ENCODE measurements around the gene SCUBE1.

Gene SCUBE1

DNA sequence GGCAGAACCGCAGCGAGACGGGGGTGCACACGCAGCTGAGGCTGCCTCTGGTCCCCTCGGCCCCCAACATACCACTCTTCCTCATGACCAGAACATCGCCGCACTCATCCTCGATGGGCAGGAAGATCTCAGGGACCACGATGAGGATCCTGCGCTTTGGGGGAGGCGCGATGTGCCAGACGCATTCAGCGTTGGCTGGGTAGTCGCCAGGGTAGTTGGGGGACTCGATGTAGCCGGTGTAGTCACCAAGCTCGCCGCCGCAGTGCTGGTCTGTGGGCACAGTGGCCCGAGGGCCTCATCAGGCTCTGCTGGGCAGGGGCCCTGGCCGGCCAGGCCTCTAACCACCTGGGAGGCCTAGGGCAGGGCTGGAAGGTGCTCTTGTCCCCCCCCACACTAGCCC, 133.2 kb downstream of the SCUBE1 start:
- Mint-ChIP-seq H3K4me3 (no peak overlapping the region), H3K27ac (no peak overlapping the region), H3K27me3 (peaks cover 8% of the 10 kb centered on the region), H3K4me1 (ENCODE audit: low read depth) (peaks cover 9% of the 10 kb centered on the region), H3K9me3 (no peaks in the 10 kb centered on the region), H3K36me3 (ENCODE audit: low read depth) (no peaks in the 10 kb centered on the region)
- intact Hi-C loops (cut with micrococcal nuclease), result no loop called here

DNA sequence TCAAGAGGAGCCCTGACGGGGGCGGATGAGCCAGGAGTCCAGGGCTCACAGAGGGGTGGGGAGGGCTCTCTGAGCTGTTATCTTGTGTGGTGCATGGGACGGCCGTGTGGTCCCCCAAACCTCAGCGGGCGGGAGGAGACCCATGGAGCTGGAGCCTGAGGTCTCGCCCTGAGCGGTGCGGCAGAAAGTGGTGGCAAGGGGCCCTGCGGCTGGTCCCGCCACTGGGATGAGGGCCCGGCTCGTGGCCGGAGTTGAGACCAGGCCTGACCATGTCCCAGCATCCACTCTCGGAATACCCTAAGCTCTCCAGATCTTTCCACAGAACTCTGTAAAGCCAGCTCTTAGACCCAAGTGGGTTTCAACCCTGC, 133.7 kb downstream of the SCUBE1 start:
- Mint-ChIP-seq H3K27ac (no peak overlapping the region), H3K4me3 (no peak overlapping the region), H3K27me3 (peaks cover 8% of the 10 kb centered on the region), H3K4me1 (ENCODE audit: low read depth) (peaks cover 9% of the 10 kb centered on the region), H3K9me3 (no peaks in the 10 kb centered on the region), H3K36me3 (ENCODE audit: low read depth) (no peaks in the 10 kb centered on the region)
- intact Hi-C loops (cut with micrococcal nuclease), result no loop called here

DNA sequence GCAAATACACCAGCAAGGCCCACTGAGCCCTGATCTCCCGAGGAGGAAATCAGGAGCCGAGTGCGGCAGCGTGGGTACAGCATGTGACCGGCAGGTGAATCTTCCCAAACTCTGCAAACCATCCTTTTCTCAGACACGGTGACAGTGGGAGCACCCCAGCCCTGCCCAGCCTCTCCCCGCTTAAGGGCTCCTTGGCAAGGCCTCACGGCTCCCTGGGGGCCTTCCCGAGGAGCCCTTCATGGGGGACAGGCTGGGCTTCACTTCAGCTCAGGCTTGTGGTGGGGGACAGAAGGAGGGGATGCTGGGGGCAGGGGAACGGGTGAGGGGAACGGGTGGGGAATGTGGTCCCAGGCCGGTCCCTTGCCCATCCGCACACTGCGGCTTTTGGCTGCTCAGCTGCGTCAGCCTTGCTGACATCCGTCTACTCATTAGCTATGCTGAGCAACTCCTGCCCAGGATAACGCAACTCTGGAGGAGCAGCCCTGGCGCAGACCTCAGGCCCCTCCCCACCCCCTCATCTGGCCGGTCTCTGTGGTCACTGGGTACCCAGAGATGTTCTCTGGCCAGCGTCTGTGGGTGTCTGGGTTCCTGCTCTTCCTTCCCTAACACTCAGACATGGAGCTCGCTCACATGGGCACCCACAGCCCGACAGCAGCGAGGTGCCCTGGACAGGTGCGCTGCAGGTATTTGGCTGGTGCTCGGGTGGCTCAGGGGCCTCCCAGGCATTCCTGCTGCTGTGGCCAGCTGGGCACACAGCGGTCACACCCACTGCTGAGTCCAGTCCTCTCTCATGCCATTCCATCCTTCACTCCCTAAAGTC, 134.3 kb downstream of the SCUBE1 start:
- Mint-ChIP-seq H3K9me3 (no peaks in the 10 kb centered on the region), H3K36me3 (ENCODE audit: low read depth) (no peaks in the 10 kb centered on the region), H3K27me3 (peaks cover 8% of the 10 kb centered on the region), H3K4me3 (no peak overlapping the region), H3K4me1 (ENCODE audit: low read depth) (peaks cover 9% of the 10 kb centered on the region), H3K27ac (no peak overlapping the region)
- intact Hi-C loops (cut with micrococcal nuclease), result no loop called here

DNA sequence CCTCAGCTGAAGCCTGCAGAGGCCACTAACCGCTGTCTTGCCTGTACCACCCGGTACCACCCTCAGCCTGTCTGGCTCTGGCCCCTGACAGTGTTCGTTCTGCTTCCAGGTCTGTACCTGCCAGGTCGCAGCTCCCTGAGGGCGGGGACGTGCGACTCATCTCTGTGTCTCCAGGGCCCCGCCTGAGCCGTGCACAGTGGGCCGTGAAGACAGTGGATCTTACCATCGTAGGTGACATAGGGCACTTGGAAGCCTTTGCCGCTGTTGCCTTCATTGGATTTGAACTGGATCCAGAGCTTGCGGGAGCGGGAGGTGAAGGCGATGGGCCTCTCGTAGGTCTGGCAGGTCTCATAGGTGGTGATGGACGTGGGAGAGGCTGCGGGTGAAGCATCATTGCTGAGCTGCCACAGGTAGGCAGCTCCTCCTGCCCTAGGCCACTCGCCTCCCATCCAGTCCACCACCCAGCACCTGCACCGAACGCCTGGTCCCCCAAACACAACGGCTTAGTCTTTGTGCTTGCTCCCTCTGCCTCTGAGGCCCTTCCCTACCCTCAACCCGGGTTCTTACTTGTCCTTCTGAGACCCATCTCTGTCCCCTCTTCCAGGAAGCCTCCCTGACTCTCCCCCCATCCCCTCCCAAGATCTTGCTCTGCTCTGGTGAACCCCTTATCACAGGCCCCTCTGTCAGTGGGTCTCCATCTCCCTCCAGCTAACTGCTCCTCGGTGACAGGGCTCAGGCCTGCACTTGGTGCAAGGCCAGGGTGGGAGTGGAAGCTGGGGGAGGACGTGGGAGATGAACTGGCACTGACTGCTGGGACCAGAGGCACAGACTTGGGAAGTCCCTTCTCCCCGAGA, 135.1 kb downstream of the SCUBE1 start:
- Mint-ChIP-seq H3K27ac (no peak overlapping the region), H3K4me1 (ENCODE audit: low read depth) (peaks cover 9% of the 10 kb centered on the region), H3K36me3 (ENCODE audit: low read depth) (no peaks in the 10 kb centered on the region), H3K9me3 (no peaks in the 10 kb centered on the region), H3K27me3 (peaks cover 8% of the 10 kb centered on the region), H3K4me3 (no peak overlapping the region)
- intact Hi-C loops (cut with micrococcal nuclease), result no loop called here

DNA sequence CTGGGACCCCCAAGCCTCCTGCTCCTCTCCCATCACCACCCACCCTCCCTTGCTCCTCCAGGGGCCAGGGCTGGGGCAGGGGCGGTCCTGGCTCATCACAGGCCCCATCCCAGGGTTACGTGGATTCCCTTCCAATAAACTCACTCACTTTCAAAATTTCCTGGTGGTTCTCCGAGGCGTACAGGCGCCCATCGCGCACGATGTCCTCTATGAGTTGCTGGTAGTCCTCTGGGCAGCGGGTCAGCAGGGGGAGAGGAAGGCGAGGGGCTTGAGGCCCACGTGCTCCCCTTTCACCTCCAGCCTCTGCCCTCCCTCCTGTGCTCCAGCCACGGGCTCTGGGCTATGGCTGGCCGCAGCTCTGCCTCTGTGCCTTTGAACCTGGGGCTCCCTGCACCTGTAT, 135.8 kb downstream of the SCUBE1 start:
- no peaks in the 10 kb centered on the region for H3K9me3 Mint-ChIP-seq
- intact Hi-C loops (cut with micrococcal nuclease), result no loop called here
- H3K4me3 Mint-ChIP-seq, result no peak overlapping the region
- no peak overlapping the region for H3K27ac Mint-ChIP-seq
- peaks cover 8% of the 10 kb centered on the region for H3K27me3 Mint-ChIP-seq
- peaks cover 9% of the 10 kb centered on the region for H3K4me1 Mint-ChIP-seq (ENCODE audit: low read depth)
- no peaks in the 10 kb centered on the region for H3K36me3 Mint-ChIP-seq (ENCODE audit: low read depth)

DNA sequence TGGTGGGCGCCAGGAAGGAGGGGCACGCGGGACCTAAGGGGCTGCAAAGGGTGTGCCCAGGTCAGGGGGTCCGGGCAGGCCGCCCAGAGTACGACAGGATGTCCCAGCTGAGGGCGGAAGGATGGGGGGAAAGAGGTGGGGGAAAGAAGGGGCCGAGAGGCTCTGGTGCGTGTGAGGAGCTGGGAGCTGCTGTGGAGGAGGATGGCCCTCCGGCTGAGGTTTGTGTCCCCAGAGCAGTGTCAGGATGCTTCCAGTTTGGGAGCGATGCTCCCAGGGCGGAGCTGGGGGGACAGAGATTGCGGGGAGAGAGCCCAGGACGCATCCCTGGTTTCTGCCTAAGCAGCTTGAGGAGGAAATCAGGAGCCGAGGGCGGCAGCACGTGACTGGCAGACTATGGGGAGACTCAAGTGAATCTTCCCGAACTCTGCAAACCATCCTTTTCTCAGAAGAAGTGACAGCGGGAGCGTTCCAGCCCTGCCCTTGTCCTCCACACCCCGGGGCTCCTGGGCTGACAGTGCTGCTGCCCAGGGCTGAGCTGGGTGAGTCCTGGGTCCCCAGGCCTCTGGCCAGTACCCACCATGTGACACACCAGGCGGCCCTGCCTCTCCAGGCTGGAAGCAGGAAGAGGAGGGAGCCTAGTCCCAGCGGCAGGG, 136.5 kb downstream of the SCUBE1 start:
- H3K4me3 Mint-ChIP-seq, result no peak overlapping the region
- intact Hi-C loops (cut with micrococcal nuclease), result no loop called here
- peaks cover 9% of the 10 kb centered on the region for H3K4me1 Mint-ChIP-seq (ENCODE audit: low read depth)
- H3K9me3 Mint-ChIP-seq, result no peaks in the 10 kb centered on the region
- H3K27ac Mint-ChIP-seq, result no peak overlapping the region
- no peaks in the 10 kb centered on the region for H3K36me3 Mint-ChIP-seq (ENCODE audit: low read depth)
- H3K27me3 Mint-ChIP-seq, result peaks cover 8% of the 10 kb centered on the region

DNA sequence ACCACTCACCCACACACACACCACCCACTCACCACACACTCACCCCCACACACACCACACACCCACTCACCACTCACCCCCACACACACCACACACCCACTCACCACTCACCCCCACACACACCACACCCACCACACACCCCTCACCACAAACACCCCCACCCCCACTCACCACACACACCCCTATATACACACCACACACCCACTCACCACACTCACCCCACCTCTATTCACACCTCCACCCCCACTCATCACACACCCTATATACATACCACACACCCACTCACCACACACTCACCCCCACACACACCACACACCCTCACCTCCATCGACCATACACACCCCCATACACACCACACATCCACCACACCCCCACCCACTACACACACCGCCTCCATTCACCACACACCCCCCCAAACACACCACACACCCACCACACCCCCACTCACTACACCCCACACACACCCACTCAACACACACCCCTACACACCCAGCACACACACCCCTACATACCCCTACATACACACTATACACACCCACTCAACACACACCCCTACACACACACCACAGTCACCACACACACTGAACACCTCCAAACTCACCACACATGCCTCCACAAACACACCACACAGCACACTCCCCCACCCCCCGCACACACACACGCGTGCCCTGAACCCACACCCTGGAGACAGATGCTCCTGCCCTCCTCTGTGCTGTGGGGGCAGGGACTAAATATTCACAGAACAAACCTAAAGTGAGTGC, 137.2 kb downstream of the SCUBE1 start:
- H3K36me3 Mint-ChIP-seq (ENCODE audit: low read depth), result no peaks in the 10 kb centered on the region
- peaks cover 8% of the 10 kb centered on the region for H3K27me3 Mint-ChIP-seq
- intact Hi-C loops (cut with micrococcal nuclease), result no loop called here
- no peak overlapping the region for H3K4me3 Mint-ChIP-seq
- no peaks in the 10 kb centered on the region for H3K9me3 Mint-ChIP-seq
- H3K27ac Mint-ChIP-seq, result no peak overlapping the region
- peaks cover 9% of the 10 kb centered on the region for H3K4me1 Mint-ChIP-seq (ENCODE audit: low read depth)

DNA sequence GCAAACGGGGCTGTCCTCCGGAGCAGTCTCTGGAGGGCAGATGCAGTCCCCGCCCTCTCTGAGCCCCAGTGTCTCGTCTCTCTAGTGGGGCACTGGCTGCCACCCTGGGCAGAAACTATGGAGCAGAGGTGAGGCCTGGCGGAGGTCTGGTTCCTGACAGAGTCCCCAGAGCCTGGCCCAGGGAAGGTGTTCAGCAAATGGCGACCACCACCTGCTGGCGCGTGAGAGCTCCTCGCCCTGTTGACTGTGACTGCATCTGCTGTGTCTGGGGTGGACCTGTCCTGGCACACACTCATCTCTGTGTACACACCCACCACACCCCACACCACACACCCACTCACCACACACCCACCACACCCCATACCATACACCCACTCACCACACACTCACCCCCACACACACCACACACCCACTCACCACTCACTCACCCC, 137.9 kb downstream of the SCUBE1 start:
- Mint-ChIP-seq H3K36me3 (ENCODE audit: low read depth) (no peaks in the 10 kb centered on the region), H3K27ac (no peak overlapping the region), H3K27me3 (peaks cover 8% of the 10 kb centered on the region), H3K4me1 (ENCODE audit: low read depth) (peaks cover 9% of the 10 kb centered on the region), H3K9me3 (no peaks in the 10 kb centered on the region), H3K4me3 (no peak overlapping the region)
- intact Hi-C loops (cut with micrococcal nuclease), result no loop called here

DNA sequence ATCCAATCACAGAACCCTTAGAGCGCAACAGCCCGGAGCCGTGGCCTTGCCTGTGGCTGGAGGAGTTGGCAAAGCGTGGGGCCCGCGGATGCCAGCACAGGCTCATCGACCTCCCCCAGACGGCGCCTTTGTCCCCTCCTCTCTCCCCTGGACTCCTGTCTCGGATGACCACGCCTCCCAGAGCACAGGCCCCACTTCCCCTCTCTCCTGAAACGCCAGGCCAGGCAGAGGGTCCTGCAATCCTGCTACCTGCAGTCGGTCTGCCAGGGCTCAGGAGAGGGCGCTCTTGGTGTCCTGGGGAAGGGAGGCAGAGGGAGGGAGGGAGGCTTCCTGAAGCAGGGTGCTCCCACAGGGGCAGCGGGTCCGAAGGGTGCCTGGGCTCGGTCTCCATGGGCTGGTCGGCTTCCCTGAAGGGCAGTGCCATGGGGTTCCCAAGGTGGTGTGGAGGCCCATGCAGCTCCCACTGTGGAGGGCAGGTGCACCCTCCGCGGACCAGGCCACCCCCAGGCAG, 139.6 kb downstream of the SCUBE1 start:
- H3K27ac Mint-ChIP-seq, result no peak overlapping the region
- H3K27me3 Mint-ChIP-seq, result peaks cover 12% of the 10 kb centered on the region
- no peaks in the 10 kb centered on the region for H3K36me3 Mint-ChIP-seq (ENCODE audit: low read depth)
- peaks cover 9% of the 10 kb centered on the region for H3K4me1 Mint-ChIP-seq (ENCODE audit: low read depth)
- no peak overlapping the region for H3K4me3 Mint-ChIP-seq
- no peaks in the 10 kb centered on the region for H3K9me3 Mint-ChIP-seq
- intact Hi-C loops (cut with micrococcal nuclease), result no loop called here

DNA sequence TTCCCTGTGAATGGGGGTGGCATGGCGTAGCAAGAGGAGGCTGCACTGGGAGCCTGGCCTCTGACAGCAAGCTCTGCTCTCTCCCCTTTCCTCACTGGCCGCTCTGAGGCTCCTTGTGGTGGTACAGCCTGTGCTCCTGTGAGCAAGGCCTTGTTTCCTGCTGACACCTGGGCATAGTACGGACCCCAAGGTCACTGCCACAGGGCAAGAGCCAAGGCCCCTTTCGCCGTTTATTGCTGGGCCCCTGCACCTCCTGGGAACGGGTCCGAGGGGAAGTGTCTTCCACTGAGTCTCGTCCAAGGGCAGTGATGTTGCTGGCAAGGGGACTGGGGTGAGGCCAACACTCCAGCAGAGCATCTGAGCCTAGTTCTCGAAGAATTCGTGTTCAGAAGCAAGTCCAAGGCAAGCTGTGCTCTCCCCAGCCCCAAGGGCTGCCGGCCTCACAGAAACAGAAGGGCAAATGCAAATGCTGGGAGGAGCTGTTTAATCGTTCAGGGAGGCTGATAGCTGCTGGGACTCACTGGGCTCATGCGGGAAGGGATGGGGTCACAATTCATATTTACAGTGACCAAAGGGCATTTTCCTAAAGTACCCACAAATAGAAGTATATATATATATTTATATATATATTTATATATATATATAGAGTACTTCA, 140.3 kb downstream of the SCUBE1 start:
- H3K4me3 Mint-ChIP-seq, result no peak overlapping the region
- intact Hi-C loops (cut with micrococcal nuclease), result no loop called here
- no peaks in the 10 kb centered on the region for H3K36me3 Mint-ChIP-seq (ENCODE audit: low read depth)
- H3K9me3 Mint-ChIP-seq, result no peaks in the 10 kb centered on the region
- H3K27ac Mint-ChIP-seq, result no peak overlapping the region
- peaks cover 14% of the 10 kb centered on the region for H3K27me3 Mint-ChIP-seq
- H3K4me1 Mint-ChIP-seq (ENCODE audit: low read depth), result peaks cover 9% of the 10 kb centered on the region

DNA sequence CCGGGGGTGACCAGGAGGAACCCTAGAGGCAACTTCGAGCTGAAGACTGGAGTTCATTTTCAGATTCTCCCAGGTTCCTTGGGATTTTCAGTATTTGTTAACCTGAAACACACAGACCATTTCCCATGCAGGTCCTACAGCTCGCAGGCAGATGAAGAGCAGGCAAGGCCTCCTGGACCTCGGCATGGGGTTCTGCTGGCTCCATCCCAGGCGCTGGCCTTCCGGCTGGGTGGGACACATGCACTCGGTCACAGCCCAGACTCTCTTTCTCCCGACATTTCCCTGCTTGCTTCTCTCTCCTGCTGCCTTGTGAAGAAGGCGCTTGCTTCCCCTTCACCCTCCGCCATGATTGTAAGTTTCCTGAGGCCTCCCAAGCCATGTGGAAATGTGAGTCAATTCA, 140.8 kb downstream of the SCUBE1 start:
- Mint-ChIP-seq H3K36me3 (ENCODE audit: low read depth) (no peaks in the 10 kb centered on the region), H3K27me3 (peaks cover 17% of the 10 kb centered on the region), H3K27ac (no peak overlapping the region), H3K9me3 (no peaks in the 10 kb centered on the region), H3K4me1 (ENCODE audit: low read depth) (peaks cover 9% of the 10 kb centered on the region), H3K4me3 (no peak overlapping the region)
- intact Hi-C loops (cut with micrococcal nuclease), result no loop called here

DNA sequence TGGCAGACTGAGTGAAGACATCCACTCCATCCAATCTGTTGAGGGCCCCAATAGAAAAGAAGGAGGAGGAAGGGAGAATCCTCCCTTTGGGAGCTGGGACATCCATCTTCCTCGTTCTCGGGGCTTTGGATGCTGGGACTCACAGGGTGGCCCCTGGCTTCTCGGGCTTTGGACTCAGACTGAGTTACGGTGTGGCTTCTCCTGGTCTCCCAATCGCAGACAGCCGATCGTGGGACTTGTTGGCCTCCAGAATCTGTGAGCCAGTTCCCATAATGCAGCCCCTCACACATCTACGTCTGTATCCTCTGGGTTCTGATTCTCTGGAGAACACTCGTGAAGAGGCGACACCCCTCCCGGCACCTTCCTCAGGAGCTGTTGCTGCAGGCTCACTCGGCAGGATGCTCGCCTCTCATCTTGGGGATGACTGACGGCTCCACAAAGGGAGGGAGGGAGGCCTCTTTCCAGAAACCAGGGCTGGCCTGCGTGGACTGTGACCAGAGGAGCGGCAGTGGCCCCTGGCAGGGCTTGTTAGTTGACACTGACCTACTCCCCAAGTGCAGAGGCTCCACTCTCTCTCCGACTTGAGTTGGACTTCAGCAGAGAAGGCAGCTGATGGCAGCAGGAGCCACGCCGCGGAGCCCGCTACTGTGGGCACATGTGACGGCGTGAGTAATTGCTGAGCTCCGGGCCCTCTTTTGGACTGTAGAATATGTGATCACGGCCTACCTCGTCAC, 141.5 kb downstream of the SCUBE1 start:
- Mint-ChIP-seq H3K27me3 (peaks cover 15% of the 10 kb centered on the region), H3K4me3 (no peak overlapping the region), H3K4me1 (ENCODE audit: low read depth) (peaks cover 7% of the 10 kb centered on the region), H3K9me3 (no peaks in the 10 kb centered on the region), H3K27ac (no peak overlapping the region), H3K36me3 (ENCODE audit: low read depth) (no peaks in the 10 kb centered on the region)
- intact Hi-C loops (cut with micrococcal nuclease), result no loop called here

All from dendritic cell treated with granulocyte-macrophage colony-stimulating factor and Interleukin-4, amounts not matched to agents 40 ng/mL and 50 ng/mL, for 4 days (primary cell).